GM23338 (cell line): ENCODE results near the gene PER2. TPM values are rescaled to one million over a fixed set of nuclear protein-coding genes. Genes with fewer than 3 reads are reported as not detected.

ENCODE experiments used
- ATAC-seq: fragments of 200-7000 bp; cut with Tn5 transposase; 3 replicates; pipeline ENCODE4 v1.9.1; 2020
- DNase-seq: peaks from one replicate; pipeline ENCODE4 v3.0.0-alpha.2; 2015; ENCODE audit warnings: low spot score
- H2AFZ ChIP-seq: fragments of 200-600 bp; sonication (generic); 2 replicates; pipeline ENCODE4 v1.8.0; 2016; ENCODE audit warnings: antibody characterized with exemption, mild to moderate bottlenecking, moderate library complexity
- H3F3A ChIP-seq: fragments of 200-600 bp; sonication (generic); replicated peaks from 2 replicates; pipeline ENCODE4 v1.8.0; 2017; ENCODE audit warnings: antibody characterized with exemption, mixed run types, low read depth
- H3K27ac ChIP-seq: fragments of 200-600 bp; sonication (generic); 2 replicates; pipeline ENCODE4 v1.6.1; 2016; ENCODE audit warnings: low read depth
- H3K27me3 ChIP-seq: fragments of 200-600 bp; sonication (generic); 2 replicates; pipeline ENCODE4 v1.8.0; 2016; ENCODE audit warnings: mild to moderate bottlenecking, mixed run types, moderate library complexity; ENCODE audit not compliant: insufficient read depth
- H3K36me3 ChIP-seq: fragments of 200-600 bp; sonication (generic); 2 replicates; pipeline ENCODE4 v1.8.0; 2016; ENCODE audit warnings: mild to moderate bottlenecking; ENCODE audit not compliant: insufficient read depth
- H3K4me1 ChIP-seq: fragments of 200-600 bp; sonication (generic); 2 replicates; pipeline ENCODE4 v1.8.0; 2016; ENCODE audit warnings: mild to moderate bottlenecking, moderate library complexity; ENCODE audit not compliant: insufficient read depth
- H3K4me2 ChIP-seq: fragments of 200-600 bp; sonication (generic); 2 replicates; pipeline ENCODE4 v1.7.1; 2017; ENCODE audit warnings: mixed run types
- H3K4me3 ChIP-seq: fragments of 200-600 bp; sonication (generic); 2 replicates; pipeline ENCODE4 v1.6.1; 2016; ENCODE audit warnings: mixed run types
- H3K79me2 ChIP-seq: fragments of 200-600 bp; sonication (generic); replicated peaks from 2 replicates; pipeline ENCODE4 v1.8.0; 2017; ENCODE audit warnings: mild to moderate bottlenecking; ENCODE audit not compliant: insufficient read depth
- H3K9me2 ChIP-seq: fragments of 200-600 bp; sonication (generic); 2 replicates; pipeline ENCODE4 v1.8.0; 2017; ENCODE audit not compliant: insufficient read depth
- H4K20me1 ChIP-seq: fragments of 200-600 bp; sonication (generic); replicated peaks from 2 replicates; pipeline ENCODE4 v1.8.0; 2017; ENCODE audit warnings: mild to moderate bottlenecking; ENCODE audit not compliant: insufficient read depth
- H3K27ac Mint-ChIP-seq: 2 replicates; pipeline ENCODE4 v1.8.0; 2020; ENCODE audit warnings: inconsistent platforms, mild to moderate bottlenecking, moderate library complexity, mixed read lengths
- H3K27me3 Mint-ChIP-seq: 3 replicates; pipeline ENCODE4 v1.8.0; 2022; ENCODE audit warnings: low read depth, mild to moderate bottlenecking, moderate library complexity, mixed read lengths, inconsistent platforms; ENCODE audit not compliant: insufficient read depth, poor library complexity
- H3K36me3 Mint-ChIP-seq: 3 replicates; pipeline ENCODE4 v1.8.0; 2021; ENCODE audit warnings: low read depth, mild to moderate bottlenecking, inconsistent platforms, moderate library complexity, mixed read lengths
- H3K4me1 Mint-ChIP-seq: 3 replicates; pipeline ENCODE4 v1.8.0; 2020; ENCODE audit warnings: mild to moderate bottlenecking, inconsistent platforms, mixed read lengths
- H3K4me3 Mint-ChIP-seq: 3 replicates; pipeline ENCODE4 v1.8.0; 2021; ENCODE audit warnings: moderate library complexity, mild to moderate bottlenecking, inconsistent platforms, mixed read lengths
- H3K9me3 Mint-ChIP-seq: 3 replicates; pipeline ENCODE4 v1.8.0; 2020; ENCODE audit warnings: moderate library complexity, mild to moderate bottlenecking, inconsistent platforms, mixed read lengths
- EZH2 ChIP-seq: fragments of 200-600 bp; sonication (generic); IDR thresholded peaks from one replicate; pipeline ENCODE4 v1.8.0; 2017; ENCODE audit warnings: antibody characterized with exemption, mild to moderate bottlenecking, low read depth; ENCODE audit not compliant: unreplicated experiment
- JUNB ChIP-seq: IDR thresholded peaks from one replicate; pipeline ENCODE4 v1.6.1; 2016; ENCODE audit warnings: antibody characterized with exemption; ENCODE audit not compliant: unreplicated experiment
- NANOG ChIP-seq: IDR thresholded peaks from 2 replicates; pipeline ENCODE4 v1.6.1; 2016; ENCODE audit warnings: antibody characterized with exemption, borderline replicate concordance
- STAT1 ChIP-seq: IDR thresholded peaks from one replicate; pipeline ENCODE4 v1.6.1; 2016; ENCODE audit warnings: antibody characterized with exemption; ENCODE audit not compliant: unreplicated experiment
- ZNF114 ChIP-seq: fragments of 250-450 bp; sonication (Bioruptor Pico); IDR thresholded peaks from 2 replicates; pipeline ENCODE4 v1.5.0; 2020; ENCODE audit warnings: mild to moderate bottlenecking, moderate library complexity
- ZNF462 ChIP-seq: fragments of 250-450 bp; sonication (Bioruptor Pico); IDR thresholded peaks from 2 replicates; pipeline ENCODE4 v1.5.0; 2020; ENCODE audit warnings: mild to moderate bottlenecking, moderate library complexity
- polyA plus RNA-seq: library from polyadenylated mRNA; unstranded; fragments of >200 nt; fragmentation: Nextera tagmentation; extraction: Ambion mirVana; gene quantifications from 2 replicates; pipeline ENCODE4 v1.2.1, GENCODE V29; 2016
- total RNA-seq: library from RNA; depleted of rRNA; stranded (reverse); fragments of >200 nt; shearing (Covaris generic); gene quantifications from 2 replicates; pipeline ENCODE4 v1.2.3, GENCODE V29; 2014
- TF ChIP-seq, protein P1 (sequence below): IDR thresholded peaks from one replicate; pipeline ENCODE4 v1.6.1; 2018; ENCODE audit warnings: antibody characterized with exemption; ENCODE audit not compliant: unreplicated experiment
- TF ChIP-seq, protein P2 (sequence below): IDR thresholded peaks from 2 replicates; pipeline ENCODE4 v1.6.1; 2016; ENCODE audit warnings: antibody characterized with exemption
- TF ChIP-seq, protein P3 (sequence below), 2 experiments: fragments of 200-600 bp in 1 of 2; sonication (generic) in 1 of 2; conservative IDR thresholded peaks; 2 replicates each; pipeline versions ENCODE4 v1.5.1 to v1.6.1; 2016 to 2017; ENCODE audit warnings: antibody characterized with exemption in 2 of 2, low read depth in 2 of 2, mild to moderate bottlenecking in 2 of 2, moderate library complexity in 1 of 2

Gene PER2
- total and polyA plus RNA-seq, 2 experiments from 2014 or later = 2.2 to 4.6 TPM

- TF ChIP-seq ZNF114 (CRISPR knock-in tag) (no peak), JUNB (no peak), NANOG (no peak), STAT1 (no peak)
- TF ChIP-seq, protein P1, sequence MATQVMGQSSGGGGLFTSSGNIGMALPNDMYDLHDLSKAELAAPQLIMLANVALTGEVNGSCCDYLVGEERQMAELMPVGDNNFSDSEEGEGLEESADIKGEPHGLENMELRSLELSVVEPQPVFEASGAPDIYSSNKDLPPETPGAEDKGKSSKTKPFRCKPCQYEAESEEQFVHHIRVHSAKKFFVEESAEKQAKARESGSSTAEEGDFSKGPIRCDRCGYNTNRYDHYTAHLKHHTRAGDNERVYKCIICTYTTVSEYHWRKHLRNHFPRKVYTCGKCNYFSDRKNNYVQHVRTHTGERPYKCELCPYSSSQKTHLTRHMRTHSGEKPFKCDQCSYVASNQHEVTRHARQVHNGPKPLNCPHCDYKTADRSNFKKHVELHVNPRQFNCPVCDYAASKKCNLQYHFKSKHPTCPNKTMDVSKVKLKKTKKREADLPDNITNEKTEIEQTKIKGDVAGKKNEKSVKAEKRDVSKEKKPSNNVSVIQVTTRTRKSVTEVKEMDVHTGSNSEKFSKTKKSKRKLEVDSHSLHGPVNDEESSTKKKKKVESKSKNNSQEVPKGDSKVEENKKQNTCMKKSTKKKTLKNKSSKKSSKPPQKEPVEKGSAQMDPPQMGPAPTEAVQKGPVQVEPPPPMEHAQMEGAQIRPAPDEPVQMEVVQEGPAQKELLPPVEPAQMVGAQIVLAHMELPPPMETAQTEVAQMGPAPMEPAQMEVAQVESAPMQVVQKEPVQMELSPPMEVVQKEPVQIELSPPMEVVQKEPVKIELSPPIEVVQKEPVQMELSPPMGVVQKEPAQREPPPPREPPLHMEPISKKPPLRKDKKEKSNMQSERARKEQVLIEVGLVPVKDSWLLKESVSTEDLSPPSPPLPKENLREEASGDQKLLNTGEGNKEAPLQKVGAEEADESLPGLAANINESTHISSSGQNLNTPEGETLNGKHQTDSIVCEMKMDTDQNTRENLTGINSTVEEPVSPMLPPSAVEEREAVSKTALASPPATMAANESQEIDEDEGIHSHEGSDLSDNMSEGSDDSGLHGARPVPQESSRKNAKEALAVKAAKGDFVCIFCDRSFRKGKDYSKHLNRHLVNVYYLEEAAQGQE = no peak
- TF ChIP-seq, protein P2, sequence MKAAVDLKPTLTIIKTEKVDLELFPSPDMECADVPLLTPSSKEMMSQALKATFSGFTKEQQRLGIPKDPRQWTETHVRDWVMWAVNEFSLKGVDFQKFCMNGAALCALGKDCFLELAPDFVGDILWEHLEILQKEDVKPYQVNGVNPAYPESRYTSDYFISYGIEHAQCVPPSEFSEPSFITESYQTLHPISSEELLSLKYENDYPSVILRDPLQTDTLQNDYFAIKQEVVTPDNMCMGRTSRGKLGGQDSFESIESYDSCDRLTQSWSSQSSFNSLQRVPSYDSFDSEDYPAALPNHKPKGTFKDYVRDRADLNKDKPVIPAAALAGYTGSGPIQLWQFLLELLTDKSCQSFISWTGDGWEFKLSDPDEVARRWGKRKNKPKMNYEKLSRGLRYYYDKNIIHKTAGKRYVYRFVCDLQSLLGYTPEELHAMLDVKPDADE = no peak
- TF ChIP-seq, protein P3, sequence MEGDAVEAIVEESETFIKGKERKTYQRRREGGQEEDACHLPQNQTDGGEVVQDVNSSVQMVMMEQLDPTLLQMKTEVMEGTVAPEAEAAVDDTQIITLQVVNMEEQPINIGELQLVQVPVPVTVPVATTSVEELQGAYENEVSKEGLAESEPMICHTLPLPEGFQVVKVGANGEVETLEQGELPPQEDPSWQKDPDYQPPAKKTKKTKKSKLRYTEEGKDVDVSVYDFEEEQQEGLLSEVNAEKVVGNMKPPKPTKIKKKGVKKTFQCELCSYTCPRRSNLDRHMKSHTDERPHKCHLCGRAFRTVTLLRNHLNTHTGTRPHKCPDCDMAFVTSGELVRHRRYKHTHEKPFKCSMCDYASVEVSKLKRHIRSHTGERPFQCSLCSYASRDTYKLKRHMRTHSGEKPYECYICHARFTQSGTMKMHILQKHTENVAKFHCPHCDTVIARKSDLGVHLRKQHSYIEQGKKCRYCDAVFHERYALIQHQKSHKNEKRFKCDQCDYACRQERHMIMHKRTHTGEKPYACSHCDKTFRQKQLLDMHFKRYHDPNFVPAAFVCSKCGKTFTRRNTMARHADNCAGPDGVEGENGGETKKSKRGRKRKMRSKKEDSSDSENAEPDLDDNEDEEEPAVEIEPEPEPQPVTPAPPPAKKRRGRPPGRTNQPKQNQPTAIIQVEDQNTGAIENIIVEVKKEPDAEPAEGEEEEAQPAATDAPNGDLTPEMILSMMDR (conservative IDR thresholded peaks at IDR 0.05; ENCODE audit: low read depth in 2 of 2) = no peak
These were observed 39.3 kb upstream of the PER2 start (continued) for GRCh38 chr2:238327751-238328150.

GRCh38 chr2:238326801-238327365 lies 38.5 kb upstream of the PER2 start:
- H3K4me1 ChIP-seq = no peaks in the 10 kb centered on the region
- no peaks in the 10 kb centered on the region for H3K9me2 ChIP-seq
- Mint-ChIP-seq H3K27ac (no peak overlapping the region), H3K4me1 (peaks cover under 1% of the 10 kb centered on the region; the same call in 2 of the 3 replicates), H3K27me3 (peaks cover 3% of the 10 kb centered on the region), H3K4me3 (no peak overlapping the region), H3K36me3 (peaks cover 26% of the 10 kb centered on the region), H3K9me3 (no peaks in the 10 kb centered on the region; the same call in 2 of the 3 replicates)
- DNase-seq (no peak), ATAC-seq (no peak)
- no peak overlapping the region for H3K4me2 ChIP-seq
- H3F3A ChIP-seq = no peaks in the 10 kb centered on the region
- H3K27me3 ChIP-seq = no peaks in the 10 kb centered on the region
- no peak overlapping the region for H3K4me3 ChIP-seq
- no peaks in the 10 kb centered on the region; the same call in 1 of the 2 replicates for H4K20me1 ChIP-seq
- peaks cover 10% of the 10 kb centered on the region; the same call in 1 of the 2 replicates for H3K79me2 ChIP-seq
- no peak overlapping the region for H3K27ac ChIP-seq
- H2AFZ ChIP-seq = no peak overlapping the region
- H3K36me3 ChIP-seq = no peaks in the 10 kb centered on the region
- TF ChIP-seq EZH2 (no peak), ZNF462 (no peak)
- TF ChIP-seq, protein P3 (conservative IDR thresholded peaks at IDR 0.05; ENCODE audit: low read depth in 2 of 2) = no peak
